Right renal cortex interstitium (tissue), 3 donors: Measurements from ENCODE around the gene CAND2. TPM values are rescaled to one million over a fixed set of nuclear protein-coding genes. Genes with fewer than 3 reads are reported as not detected.

Experiments
- DNase-seq, 3 donors: peaks; one replicate each; pipeline ENCODE4 v3.0.0-alpha.2; 2013; ENCODE audit warnings: low read depth in 3 of 3, low spot score in 2 of 3
- polyA plus RNA-seq, 3 donors: library from polyadenylated mRNA; unstranded; fragments of 120-200 nt; gene quantifications; one replicate each; pipeline ENCODE4 v1.2.1, GENCODE V29; 2013; ENCODE audit not compliant: insufficient read length in 3 of 3

CAND2 gene
- polyA plus RNA-seq, 3 donors, result 7.0 to 10.1 (median 9.6) TPM

GRCh38 chr3:12799525-12800440 is 3.3 kb downstream of the CAND2 start:
- DNase-seq, result no peak

GRCh38 chr3:12803371-12803770 is 6.9 kb downstream of the CAND2 start:
- no peak for DNase-seq

- no peak for DNase-seq
Measured at GRCh38 chr3:12807066-12807465, 10.6 kb downstream of the CAND2 start.

GRCh38 chr3:12807601-12808359 is 11.3 kb downstream of the CAND2 start:
- DNase-seq, result no peak

DNA sequence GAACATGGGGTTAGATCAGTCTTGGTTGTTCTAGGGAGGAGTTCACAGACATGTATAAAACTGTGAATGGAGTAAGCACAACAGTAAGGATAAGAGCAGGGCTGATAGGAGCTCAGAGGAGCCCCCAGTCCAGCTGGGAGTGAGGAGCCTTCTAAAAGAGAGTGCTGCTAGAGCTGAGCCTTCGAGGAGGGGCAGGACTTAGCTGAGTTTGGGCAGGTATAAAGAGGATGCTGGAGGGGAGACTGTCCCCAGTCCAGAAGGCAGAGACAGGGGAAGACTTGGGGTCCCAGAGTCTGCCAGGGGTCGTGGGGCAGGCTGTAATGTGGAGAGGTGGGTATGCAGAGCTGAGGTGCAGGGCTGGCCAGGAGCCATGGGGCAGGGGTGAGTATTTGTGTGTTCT is 12.1 kb downstream of the CAND2 start:
- DNase-seq, result no peak

DNA sequence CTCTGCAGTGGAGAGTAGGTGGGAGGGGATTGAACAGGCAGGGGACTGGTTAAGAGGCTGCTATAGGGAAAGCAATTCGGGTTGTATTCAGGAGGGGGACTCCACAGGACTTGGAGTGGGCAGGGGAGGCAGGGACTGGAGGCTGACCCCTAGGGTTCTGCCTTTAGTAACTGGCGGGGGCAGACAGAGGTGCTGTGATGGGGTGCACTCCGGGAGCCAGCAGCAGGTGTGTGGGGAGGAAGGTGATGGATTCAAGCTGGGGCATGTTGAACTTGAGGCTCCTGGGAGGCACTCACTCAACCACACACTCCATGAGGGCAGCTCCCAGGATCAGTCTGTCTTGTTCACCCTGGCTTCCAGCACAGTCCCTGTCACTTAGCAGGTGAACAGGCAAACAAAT is 12.5 kb downstream of the CAND2 start:
- no peak for DNase-seq

DNA sequence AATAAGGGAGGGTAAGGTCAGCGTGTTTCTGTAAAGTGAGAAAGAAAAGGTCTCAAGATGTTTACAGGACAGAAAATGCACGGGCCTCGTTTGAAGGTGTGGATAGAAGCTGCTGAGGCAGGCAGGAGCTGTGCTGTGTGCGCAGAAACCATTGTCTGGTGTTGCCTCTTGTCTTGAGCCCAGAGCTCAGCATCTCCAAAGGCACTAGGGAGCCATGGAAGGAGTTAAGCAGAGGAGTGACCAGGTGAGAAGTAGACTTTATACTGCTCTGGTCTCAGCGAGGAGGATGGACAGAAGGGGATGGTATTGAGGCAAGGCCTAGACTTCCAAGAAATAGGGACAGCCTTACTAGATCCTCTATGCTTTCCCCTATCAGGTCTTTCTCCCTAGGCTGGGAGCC is 13.0 kb downstream of the CAND2 start:
- no peak for DNase-seq

DNA sequence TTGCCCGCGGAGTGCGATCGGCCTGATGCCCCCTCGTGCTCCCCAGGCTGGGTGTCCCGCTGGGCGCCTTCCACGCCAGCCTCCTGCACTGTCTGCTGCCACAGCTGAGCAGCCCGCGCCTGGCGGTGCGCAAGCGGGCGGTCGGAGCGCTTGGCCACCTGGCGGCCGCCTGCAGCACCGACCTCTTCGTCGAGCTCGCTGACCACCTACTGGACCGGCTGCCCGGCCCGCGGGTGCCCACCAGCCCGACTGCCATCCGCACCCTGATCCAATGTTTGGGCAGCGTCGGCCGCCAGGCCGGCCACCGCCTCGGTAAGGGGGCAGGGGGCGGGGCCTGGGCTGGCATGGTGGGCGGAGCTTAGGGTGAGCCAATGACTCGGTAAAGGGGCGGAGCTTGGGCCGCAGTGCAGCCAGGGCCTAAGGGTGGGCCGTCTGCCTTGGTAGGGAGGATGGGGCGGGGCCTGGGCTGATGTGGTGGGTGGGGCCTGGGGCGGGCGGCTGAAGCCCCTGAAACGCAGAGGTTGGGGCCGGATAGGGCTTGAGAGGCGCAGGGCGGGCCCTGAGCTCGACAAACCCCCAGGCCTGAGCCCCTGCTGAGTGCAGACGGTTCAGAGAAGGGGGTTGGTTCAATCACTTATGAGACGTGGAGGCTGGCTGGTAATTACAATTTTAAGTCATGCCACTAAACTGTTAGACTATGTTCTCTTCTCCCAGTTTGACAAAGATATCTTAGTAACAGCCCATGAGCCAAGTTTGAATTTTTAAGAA is 13.7 kb downstream of the CAND2 start:
- peak in 2 of 3 donors; percentile 80 to 89 for DNase-seq

DNA sequence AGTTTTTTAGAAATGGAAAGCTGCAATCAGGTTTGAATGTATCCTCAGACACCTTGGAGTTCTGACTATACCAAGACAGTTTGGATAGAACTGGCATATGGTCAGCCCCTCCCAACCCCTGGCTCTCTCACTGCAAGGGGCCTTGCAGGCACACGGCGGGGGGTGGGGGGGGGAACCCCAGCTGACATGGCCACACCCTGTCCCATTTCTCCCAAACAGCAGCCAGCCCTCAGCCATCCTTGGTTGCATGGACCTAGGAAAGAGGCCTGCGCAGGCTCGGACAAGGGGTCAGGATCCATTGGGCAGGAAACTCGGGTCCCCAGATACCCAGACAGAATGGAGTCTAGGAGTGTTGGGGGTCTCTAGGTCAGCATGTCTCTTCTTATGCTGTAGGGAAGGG is 14.5 kb downstream of the CAND2 start:
- DNase-seq, result no peak

GRCh38 chr3:12812812-12813211 is 16.3 kb downstream of the CAND2 start:
- no peak for DNase-seq

DNA sequence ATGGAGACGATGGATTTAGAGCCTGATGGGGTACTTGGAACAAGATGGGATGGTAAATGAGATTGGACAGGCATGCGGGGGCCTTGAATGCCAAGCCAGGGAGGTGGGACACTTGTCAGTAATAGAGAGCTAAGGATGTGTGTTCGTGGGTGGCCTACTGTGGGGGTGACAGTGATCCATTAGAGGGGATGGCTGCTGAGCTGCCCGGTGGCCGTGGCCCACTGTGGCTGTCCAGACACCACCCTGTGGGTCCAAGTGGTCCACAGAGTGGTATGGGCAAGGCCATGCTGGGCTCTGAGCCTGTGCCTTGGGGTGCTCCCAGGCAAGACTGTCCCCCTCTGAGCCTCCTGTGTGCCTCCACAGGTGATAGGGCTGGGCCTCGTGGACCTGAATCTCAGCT is 17.5 kb downstream of the CAND2 start:
- no peak for DNase-seq

- DNase-seq, result no peak
Measured at GRCh38 chr3:12815078-12815477, 18.6 kb downstream of the CAND2 start.

DNA sequence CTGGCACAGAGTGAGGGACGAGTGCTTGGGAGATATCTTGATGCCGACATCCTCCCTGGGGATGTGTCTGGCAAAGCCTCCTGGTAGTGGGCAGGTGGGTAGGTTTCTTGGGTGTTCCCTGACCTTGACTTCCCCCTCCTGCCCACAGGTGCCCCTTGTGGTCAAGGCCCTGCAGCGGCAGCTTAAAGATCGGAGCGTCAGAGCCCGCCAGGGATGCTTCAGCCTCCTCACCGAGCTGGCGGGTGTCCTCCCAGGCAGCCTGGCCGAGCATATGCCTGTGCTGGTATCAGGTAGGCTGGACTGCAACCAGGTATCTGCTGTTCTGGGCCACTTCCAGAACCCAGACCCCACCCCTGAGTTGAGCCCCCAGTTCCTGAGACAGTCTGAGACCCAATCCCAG is 19.2 kb downstream of the CAND2 start:
- no peak for DNase-seq

DNA sequence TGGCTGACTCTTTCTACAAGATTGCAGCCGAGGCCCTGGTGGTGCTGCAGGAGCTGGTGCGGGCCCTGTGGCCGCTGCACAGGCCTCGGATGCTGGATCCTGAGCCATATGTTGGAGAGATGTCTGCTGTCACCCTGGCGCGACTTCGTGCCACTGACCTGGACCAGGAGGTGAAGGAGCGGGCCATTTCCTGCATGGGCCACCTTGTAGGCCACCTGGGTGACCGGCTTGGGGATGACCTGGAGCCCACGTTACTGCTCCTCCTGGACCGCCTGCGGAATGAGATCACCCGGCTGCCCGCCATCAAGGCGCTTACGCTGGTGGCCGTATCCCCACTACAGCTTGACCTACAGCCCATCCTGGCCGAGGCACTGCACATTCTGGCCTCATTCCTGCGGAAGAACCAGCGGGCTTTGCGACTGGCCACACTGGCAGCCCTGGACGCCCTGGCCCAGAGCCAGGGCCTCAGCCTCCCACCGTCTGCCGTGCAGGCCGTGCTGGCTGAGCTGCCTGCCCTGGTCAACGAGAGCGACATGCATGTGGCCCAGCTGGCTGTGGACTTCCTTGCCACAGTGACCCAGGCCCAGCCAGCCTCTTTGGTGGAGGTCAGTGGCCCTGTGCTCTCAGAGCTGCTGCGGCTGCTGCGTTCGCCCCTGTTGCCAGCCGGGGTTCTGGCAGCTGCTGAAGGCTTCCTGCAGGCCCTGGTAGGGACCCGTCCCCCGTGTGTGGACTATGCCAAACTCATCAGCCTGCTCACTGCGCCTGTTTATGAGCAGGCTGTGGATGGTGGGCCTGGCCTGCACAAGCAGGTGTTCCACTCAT is 20.3 kb downstream of the CAND2 start:
- no peak for DNase-seq

- DNase-seq, result no peak
Measured at GRCh38 chr3:12817343-12817710, 20.8 kb downstream of the CAND2 start.

- DNase-seq, result no peak
Measured at GRCh38 chr3:12818273-12818672, 21.8 kb downstream of the CAND2 start.

DNA sequence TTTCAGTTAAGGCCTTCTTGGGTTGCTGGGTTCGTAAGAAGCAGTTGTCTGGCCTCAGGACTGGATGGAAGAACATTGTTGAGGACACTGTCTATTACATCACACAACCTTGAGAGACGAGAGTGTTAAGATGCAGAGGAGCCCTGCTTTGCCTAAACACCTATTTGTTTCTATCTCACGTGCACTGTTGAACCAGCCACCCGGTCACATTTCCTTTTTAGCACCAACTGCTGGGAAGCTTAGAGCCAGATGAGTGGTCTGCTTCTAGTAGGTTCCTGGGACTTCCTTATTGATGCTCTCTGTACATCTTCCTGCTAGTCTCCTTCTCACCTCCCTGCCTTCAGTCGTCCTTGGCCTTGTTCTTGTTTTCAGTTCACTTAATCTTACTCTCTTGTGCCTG is 22.3 kb downstream of the CAND2 start:
- no peak for DNase-seq

DNA sequence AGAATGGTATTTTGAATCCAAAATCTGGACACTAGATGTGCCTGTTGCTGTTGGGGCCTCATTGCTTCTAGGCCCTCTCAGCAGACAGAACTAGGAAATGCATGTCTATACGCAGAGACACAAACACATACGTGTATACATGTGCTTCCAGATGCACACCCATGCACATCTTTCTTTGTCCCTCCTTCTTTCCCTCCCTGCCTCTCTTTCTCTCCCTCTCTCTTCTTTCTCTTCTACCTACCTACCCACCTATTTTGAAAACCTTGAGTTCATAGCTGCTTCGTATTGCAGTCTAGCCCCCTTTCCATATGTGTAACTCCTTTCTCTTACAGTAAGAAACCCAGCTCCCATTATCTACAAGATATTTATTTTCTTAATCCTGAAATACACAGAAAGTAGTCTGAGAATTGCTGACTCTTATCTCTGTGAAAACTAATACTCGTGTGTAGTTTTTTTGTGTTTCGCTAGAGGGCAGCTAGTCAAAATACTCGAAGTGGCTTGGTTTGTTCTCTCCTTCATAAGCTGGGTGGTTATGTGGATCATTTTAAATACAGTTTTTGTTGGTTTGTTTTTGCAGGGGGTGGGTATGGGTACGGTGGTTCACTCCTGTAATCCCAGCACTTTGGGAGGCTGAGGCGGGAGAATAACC is 26.4 kb downstream of the CAND2 start:
- no peak for DNase-seq

DNA sequence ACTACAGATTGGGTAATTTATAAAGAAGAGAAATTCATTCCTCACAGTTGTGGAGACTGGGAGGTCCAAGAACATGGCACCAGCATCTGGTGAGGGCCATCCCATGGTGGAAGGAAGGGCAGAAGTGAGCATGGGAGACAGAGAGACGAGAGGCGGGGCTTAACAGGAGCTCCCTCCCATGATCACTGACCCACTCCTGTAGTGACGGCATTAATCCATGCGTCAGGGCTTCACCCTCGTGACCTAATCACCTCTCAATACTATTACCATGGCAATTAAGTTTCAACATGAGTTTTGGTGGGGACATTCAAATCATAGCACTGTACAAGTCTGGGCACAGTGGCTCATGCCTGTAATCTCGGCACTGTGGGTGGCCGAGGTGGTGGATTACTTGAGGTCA is 27.8 kb downstream of the CAND2 start:
- DNase-seq, result no peak

DNA sequence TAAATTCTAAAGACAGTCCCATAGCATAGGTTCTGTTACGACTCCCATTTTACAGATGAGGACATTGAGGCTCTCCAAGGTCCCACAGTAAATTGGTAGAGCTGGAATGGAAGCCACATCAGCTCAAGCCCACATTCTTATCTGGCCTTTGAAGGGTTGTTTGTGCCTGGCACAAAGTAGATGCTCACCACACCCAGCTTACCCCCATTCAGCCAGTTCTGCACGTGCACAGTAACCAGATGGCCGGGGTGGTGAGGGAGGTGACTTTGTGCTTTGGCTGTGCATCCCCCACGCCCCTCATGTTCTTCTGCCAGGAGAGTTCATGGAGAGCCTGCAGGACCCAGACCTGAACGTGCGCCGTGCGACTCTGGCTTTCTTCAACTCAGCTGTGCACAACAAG is 28.7 kb downstream of the CAND2 start:
- no peak for DNase-seq
